Measurements from ENCODE around the gene CCHCR1. TPM values are rescaled to one million over a fixed set of nuclear protein-coding genes. Genes with fewer than 3 reads are reported as not detected.

Gene CCHCR1
- total RNA-seq, 1 donor from 2014 or later = 9.9 TPM

DNA sequence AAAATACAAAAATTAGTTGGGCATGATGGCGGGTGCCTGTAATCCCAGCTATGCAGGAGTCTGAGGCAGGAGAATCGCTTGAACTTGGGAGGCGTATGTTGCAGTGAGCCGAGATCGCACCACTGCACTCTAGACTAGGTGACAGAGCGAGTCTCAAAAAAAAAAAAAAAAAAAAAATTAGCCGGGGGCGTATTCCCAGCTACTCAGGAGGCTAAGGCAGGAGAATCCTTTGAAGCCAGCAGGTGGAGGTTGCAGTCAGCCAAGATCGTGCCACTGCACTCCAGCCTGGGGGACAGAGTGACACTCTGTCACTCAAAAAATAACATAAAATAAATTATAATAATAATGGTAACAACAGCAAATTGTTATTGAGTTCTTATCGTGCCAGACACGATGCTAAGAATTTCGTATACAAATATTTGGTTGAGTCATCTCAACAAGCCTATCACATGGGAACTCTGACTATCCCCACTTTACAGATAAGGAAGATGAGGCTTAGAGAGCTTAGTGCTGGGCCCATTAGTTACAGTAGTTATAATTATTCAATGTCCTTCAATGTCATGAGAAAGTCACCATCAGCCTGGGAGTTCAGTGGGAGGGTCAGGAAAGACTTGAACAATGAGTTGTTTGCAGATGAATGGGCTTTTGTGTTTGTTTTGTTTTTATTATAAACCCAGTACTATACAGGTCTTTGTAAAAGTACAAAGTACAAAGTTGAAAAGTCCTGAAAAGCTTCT, 64.7 kb downstream of the CCHCR1 start:
- Histone ChIP-seq H3K9ac (ENCODE audit: low read depth in 1 of 3, low read length in 3 of 3) (no peak overlapping the region), H3K4me1 (ENCODE audit: control insufficient read depth in 3 of 3, insufficient read depth in 3 of 3, low read length in 3 of 3) (peaks cover 0 to 12% (median 11%) of the 10 kb centered on the region in 3 donors), H3K9me3 (ENCODE audit: control insufficient read depth in 3 of 3, low read length in 3 of 3) (no peaks in the 10 kb centered on the region), H3K36me3 (ENCODE audit: control insufficient read depth in 3 of 3, insufficient read depth in 3 of 3, low read length in 3 of 3) (no peaks in the 10 kb centered on the region), H3K27me3 (ENCODE audit: control insufficient read depth in 3 of 3, insufficient read depth in 3 of 3, low read length in 3 of 3) (no peaks in the 10 kb centered on the region), H3K4me3 (ENCODE audit: low read length in 3 of 3) (no peak overlapping the region), H3K27ac (ENCODE audit: low read depth, low read length) (no peak overlapping the region)

Small RNAs within 50 kb of the gene (small RNA-seq; reads per million reads assigned to genes)
- gene POLR2LP1 = not detected

Other genes with a start within 250 kb of the CCHCR1 start
- 7.3 TPM for gene GTF2H4, start 249.6 kb downstream of the CCHCR1 start, total RNA-seq
- 12.5 TPM for gene VARS2, start 243.6 kb downstream of the CCHCR1 start, total RNA-seq
- not detected for gene SFTA2, start 225.6 kb downstream of the CCHCR1 start, total RNA-seq
- not detected for gene MUCL3, start 216.8 kb downstream of the CCHCR1 start, total RNA-seq
- gene MUC21, start 174.1 kb downstream of the CCHCR1 start, total RNA-seq = not detected
- gene MUC22, start 147.3 kb downstream of the CCHCR1 start, total RNA-seq = not detected
- not detected for gene C6orf15, start 45.2 kb downstream of the CCHCR1 start, total RNA-seq
- gene PSORS1C1, start 43.0 kb downstream of the CCHCR1 start, total RNA-seq = under 0.01 TPM
- not detected for gene CDSN, start 37.4 kb downstream of the CCHCR1 start, total RNA-seq
- not detected for gene PSORS1C2, start 18.7 kb downstream of the CCHCR1 start, total RNA-seq
- 8.4 TPM for gene TCF19, start 787 bp upstream of the CCHCR1 start, total RNA-seq
- gene POU5F1, start 12.9 kb upstream of the CCHCR1 start, total RNA-seq = not detected
- 56.9 TPM for gene HLA-C, start 114.3 kb upstream of the CCHCR1 start, total RNA-seq
- gene HLA-B, start 199.4 kb upstream of the CCHCR1 start, total RNA-seq = 92.9 TPM
- 5.2 TPM for gene MICA, start 245.8 kb upstream of the CCHCR1 start, total RNA-seq

Data from skeletal muscle tissue (tissue), 5 donors.